Fibroblast of the conjunctiva (primary cell): ENCODE results near the gene F13A1.
"Not testable (repeated sequence)": the region's sequence is repeated elsewhere in the genome, so short reads cannot be mapped to it uniquely, and the experiment has no call there.

Source experiments
- DNase-seq: peaks from one replicate; pipeline ENCODE4 v3.0.0-alpha.2; 2010; ENCODE audit warnings: low read depth

F13A1 gene

DNA sequence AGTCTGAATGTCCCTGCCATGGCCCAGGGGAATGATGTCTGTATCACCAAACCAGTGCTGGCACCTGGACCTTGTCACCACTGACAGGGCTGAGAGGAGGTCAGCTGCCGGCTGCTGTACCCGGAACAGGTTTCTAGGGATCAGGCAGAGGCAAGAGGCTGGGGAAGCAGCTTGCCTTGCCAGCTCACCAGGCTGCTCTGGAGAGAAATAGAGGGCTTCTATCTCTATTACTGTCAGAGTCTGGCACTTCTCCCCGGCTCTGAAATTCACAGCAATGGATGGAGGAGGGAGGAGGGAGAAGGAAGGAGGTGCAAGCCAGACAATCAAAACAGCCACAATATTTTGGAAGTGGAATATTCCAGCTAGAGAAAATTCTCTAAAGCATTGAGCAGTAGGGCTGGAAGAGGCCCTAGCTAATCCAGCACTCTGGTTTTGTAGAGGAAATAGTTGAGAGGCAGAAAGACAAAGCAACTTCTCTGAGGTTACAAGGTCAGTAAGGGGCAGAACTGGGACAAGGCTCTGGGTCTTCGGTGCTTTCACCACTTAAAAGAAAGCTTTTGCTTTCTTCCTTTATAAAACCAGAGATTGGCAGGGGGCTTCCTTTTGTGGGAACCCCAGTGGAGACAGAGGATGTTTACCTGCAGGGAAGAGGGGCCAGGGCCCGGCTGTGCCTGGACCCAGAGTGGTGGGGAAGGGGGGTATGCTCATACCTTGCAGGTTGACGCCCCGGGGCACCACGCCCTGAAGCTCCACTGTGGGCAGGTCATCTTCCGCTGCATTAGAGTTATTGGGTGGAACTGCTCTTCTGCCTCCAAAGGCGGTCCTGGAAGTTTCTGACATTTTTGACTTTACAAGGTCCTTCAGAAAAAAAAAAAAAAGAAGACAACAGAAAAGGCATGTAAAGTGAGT is 2.4 kb downstream of the F13A1 start:
- DNase-seq: no peak

DNA sequence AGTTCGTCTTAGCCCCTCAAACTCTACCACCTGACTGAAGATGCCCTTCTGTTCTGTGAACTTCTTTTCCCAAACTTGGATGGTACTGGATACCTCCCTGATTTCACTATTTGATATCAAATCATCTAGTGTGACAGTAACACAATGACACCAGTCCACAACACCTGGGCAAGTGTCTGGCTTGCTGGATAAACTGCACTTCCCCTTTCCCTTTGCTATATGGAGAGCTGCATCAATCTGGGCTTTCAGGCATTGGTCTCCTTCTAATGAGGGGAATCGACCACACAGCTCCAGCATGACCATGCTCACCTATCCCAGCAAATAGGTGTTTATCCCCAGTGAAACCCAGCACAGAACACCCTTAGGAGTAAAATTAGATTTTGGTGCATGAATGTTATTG is 3.1 kb downstream of the F13A1 start:
- DNase-seq: no peak

DNA sequence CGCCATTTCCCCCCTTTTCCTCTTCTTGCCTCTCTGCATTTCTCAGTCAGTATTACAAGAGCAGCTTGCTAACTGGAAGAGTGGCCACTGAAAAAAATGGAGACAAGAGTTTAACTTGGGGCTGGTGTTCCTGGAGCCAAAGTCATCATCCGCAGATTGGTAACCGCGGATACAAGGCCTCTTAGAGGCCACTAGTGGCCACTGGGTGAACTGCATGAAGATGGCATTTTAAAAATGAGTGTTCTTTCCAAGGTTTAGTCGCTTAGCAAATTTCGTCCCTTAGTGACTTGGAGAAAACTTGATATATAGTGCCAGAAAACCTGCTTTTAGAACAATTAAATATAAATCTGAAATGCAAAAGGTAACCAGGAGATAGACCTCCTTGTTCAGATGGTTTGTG is 4.8 kb downstream of the F13A1 start:
- peak; percentile 3 for DNase-seq

DNA sequence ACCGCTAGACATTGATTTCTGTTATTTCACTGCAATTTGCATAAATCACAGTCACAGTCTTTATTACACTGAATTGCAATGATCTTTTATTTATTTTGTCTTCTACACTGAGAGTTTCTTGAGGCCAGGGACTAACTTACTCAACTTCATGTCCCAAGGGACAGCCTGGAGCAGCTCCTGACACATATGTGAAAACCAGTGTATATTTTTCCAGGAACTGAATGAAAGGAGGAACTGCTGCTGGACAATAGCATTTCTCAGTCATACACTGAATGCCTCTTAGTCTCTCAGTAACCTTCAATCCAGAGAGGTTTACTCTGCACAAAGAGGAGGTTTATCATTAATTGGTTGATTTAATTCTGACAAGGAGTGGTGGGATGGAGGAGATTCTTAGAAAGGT is 5.9 kb downstream of the F13A1 start:
- DNase-seq: no peak

DNA sequence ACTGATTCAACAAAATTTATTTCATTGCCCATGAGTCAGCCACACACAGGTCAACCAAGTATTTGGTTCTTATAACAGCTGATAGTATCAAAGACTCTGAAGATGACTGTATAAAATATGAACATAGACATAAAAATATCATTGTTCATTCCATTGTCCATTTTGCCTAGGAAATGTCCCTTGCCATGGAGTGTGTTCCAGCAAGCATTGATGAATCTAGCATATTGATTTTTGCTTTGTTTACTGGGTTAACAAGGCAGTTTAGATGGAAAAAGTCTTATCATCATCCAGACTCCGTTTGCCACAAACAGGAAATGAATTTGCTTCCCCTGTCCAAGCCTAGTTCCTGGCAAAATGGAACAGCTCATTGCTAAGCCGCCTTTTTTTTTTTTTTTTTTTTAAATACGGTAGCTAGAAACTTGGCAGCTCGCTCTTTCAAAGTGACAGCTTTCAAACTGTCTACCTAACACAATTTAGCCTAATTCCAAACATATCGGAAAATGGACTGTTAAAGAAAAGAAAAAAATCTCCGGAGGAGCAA is 7.5 kb downstream of the F13A1 start:
- no peak for DNase-seq

DNA sequence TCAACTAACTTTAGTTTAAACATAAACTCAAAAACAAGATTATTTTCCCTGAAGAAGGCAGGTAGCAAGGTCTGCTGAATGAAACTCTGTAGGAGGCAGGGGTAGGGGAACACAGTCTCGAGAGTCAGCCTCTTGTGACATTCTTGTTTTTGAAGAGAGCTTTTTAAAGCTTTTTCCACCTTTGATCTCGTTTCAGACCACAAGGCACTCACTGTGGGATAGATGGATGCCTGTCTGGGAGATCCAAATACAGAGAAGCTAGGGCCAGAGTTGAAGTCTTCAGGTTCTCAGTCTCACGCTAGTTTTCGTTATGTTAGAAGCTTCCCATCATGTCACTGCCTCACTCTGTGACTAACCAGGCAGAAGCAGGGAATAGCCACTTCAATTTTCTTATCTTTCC is 14.9 kb downstream of the F13A1 start:
- no peak for DNase-seq

DNA sequence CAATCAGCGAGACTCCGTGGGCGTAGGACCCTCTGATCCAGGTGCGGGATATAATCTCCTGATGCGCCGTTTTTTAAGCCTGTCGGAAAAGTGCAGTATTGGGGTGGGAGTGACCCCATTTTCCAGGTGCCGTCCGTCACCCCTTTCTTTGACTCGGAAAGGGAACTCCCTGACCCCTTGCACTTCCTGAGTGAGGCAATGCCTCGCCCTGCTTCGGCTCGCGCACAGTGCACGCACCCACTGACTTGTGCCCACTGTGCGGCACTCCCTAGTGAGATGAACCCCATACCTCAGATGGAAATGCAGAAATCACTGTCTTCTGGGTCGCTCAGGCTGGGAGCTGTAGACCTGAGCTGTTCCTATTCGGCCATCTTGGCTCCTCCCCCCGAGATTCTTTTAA is 20.1 kb downstream of the F13A1 start:
- DNase-seq: not testable (repeated sequence)

DNA sequence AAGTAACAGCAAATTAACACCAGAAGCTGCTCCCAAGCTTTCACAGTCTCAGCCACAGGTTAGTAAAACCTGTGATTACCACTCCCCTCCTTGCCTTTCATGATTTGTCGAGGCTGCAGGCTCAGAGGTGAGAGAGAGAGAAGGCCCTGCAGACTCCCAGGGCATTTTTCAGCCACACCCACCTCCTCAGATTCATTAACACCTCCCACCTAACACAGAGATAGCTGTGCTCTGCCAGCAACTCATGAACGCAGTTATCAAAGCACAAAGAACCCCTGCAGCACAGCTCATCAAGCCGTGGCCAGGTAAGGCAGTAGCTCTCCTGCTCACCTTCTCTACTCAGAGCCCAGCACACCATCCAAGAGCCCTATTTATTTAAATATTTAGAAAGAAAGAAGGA is 27.1 kb downstream of the F13A1 start:
- DNase-seq: no peak

DNA sequence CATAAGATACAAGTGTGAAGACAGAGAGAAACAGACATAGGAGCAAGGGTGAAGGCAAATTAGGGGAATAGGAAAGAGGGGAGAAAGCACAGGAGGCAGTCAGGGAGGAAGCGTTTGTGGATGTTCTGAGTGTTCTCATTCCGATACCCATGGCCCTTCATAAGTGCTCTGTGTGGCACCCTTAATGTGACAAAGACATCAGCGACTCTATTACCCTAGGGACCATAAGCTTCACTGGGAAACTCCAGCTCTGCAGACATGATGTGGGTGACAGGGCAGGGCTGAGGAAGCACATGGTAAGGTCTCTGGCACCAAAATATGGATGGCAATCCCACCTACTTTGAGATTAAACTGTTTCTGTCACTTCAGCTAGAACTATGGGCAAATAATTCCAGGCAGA is 33.0 kb downstream of the F13A1 start:
- no peak for DNase-seq

DNA sequence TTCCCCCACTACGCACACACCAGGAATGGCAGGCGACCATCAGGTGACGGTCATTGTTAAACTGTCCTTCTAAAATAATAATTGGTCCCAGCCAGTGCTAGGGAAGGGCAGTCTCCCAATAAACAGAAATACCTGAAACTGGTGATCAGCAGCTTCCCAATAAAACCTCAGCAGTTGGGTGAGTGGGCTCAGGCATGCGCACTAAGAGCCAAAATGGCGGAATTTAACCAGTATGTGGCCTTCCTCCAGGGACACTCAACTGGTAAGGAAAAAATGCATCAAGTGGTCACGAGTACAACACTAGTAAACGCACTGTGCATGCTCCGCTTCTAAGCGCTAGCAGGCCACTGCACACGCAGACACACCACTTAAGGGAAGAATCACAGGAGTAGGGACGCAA is 34.8 kb downstream of the F13A1 start:
- no peak for DNase-seq

DNA sequence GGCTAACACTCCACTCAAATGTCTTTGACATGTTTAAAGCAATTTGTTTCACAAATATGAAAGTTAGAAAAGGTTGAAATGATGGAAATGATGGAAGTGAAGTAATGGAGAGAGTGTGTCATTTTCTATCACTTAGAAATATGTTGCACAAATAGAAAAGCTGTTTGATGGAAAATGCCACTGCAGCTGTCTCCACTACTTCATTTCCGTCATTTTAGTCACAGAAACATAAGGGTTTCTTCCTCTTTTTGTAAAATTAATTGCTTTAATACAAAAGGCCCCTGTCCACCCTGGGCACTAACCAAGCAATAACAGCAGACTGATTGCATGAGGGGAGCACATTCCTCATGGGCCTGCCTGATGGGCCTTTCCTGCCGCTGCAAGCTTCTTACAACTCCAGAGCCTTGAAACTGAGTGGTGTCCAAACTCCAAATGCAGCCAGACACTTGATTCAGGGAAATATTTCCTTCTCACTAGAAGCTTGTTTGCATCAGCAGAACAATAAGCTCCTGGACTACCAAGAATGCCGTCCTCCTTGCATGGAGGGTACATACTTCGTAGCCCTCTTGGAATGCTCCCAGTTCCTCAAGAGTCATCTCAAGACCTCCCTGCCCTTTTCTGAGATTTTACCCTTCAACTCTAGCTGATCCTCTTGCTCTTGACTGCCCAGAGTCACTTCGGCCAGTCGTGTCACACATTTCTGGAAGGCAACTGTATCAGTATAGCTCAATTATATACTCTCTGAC is 36.1 kb downstream of the F13A1 start:
- DNase-seq: no peak

DNA sequence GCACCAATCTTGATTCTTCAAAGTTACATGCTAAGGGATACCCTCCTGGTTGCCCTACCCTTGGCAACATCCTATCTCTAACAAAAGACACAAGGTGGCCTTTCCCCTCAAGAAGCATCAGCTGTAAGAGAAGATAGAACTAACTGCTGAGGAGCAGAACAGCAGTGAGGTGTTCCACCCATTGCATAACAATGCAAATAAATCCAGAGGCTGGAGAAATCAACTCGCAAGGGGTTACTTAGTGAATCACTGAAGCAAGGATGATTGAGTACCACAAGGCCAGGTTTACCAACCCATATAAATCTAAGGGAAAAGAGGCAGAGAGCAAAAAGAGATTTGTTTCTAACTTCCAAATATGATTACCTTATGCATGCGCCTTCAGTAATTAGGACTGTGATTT is 36.7 kb downstream of the F13A1 start:
- DNase-seq: no peak

DNA sequence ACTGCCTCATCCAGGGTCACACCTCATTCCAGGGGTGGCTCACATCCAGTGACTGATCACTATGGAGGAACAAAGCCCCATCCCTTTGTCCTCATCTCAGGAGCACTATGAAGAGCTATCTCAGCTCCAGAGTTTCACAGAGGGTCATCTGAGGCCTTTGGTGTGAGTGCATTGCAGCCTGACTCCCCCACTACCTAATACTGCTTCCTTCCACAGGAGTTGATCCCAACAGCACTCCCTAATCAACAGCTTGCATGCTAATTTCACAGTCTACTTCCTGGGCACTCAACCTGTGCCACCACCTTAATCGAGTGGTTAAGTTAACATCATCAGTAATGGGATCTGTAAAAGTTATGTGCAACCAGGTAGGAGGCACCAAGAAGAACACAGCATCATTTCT is 37.7 kb downstream of the F13A1 start:
- DNase-seq: no peak

DNA sequence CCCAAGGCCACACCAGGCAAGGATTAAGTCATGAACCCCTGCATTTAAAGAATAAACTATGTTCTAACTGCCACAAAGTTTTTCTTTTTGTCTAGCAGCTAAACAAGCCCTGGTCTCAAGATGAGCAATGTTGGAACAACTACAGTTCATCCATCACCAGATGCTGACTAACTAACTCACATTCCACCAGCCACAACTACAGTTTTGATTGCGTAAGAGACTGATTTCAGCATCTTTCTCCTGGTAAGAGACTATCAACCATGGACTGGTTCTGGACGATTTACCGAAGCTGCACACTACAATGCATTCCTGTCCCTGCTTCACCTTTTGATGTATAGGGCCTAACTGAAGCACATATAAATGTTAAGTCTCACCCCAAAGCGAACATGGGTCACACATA is 43.0 kb downstream of the F13A1 start:
- DNase-seq: no peak

DNA sequence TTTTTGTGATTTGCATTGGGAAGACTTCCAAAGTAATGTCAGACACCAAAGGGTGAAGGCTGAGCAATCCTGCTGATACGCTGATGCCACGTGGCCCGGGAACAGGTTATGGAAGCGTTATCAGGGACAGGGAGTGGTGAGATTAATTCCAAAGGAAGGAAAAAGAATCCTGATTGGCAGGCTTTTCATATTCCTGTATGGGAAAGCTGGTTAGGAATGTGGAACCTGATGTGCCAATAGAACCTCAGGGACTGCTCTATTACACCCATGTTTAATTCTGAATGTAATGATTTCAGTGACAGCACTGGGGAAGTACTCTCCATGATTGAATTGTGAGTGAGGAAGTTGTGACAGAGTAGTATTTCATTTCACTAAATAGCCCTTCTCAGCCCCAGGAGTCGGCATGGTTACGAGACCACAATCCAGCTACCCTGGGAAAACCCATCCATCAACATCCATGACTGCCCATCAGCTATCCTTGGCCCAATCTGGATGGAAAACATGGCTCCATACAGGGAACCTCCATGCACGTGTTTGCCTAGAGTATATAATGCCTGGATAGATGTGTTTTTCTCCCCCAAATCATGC is 49.4 kb downstream of the F13A1 start:
- DNase-seq: no peak

DNA sequence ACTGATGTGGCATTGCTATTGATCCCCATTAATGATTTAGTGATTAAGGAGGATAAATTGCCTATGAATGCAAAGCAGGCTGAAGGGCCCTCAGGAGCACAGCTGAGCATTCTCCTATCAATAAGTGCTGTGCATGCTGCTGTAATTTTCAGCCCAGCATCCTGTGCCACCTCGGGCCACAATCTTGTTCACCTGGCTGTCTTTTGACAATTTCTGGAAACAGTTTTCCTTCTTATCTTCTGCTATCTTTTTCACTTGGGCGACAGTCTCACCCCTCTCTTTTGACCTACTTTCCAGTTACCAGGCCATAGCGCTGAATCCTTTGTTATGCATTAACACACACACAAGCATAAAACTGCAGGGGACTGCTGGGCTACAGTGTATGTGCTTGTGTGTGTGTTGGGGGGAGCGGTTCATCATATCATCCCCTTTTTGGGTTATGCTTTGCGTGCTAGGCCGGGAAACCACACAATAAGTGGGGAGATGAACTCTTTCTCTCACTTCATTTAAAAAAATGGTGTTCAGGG is 60.2 kb downstream of the F13A1 start:
- DNase-seq: no peak

DNA sequence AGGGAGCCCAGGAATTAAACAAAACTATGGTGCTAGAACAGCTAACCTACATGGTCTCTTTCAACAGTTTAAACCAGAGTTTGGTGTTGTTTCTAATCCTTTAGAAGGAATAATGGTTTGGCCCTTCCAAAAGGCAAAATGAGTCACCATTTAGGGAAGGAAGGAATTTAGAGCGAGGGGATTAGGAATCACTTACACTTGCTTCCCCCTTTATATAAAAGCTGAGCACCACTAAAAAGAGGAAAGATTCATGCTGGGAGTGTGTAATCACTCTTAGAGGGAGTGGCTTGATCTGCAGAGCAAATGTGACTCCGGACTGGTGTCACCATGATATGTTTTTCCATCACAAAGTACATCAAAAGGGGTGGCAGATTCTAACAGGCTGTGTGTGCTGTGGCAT is 63.6 kb downstream of the F13A1 start:
- DNase-seq: no peak

DNA sequence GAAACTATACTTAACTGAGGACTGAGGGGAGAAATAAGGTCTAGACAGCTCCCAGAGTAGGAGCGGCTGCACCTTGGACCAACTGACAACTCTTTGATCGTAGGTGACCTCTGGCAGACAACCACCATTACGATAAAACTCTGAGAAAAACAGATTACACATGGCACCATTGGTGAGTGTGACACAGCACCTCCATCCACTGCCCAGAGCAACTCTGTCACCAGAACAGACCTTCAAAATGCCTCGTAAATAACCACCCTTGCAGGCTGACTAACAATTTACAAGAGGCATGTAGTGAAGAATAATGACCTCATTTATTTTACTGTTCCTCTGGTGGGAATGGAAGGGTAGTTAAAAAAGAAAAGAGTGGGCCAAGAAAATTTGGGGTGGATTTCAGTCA is 64.2 kb downstream of the F13A1 start:
- DNase-seq: no peak

DNA sequence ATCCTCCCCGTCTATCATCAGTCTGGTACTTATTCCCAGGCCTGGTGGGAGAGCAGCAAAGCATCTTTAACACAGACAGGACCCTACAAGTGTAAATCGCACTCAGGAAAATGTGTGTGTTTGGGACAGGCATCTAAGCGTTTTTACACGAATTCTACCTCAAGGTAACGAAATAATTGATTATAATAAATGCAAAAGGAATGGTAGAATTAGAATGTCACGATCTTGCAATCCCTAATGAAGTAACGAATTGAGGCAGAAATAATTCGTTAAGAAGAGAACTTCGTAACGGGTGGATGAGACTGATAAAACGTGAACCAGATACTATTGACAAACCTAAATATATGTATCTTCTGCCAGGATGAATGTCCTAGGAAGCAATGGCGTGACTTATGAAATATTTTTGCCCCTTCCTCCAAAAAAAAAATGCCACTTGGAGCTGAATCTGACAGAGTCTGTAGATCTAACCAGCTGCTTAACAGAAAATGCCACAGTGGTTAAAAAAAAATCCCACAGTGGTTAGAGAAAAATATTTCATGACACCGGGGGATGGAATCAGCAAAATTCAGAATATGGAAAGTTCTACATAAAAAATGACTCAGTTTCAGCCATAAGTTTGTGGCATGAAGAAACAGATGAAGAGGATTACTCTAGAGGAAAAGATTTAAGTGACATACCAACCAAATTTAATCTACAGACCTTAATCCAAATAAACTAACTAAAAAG is 68.7 kb downstream of the F13A1 start:
- DNase-seq: no peak

DNA sequence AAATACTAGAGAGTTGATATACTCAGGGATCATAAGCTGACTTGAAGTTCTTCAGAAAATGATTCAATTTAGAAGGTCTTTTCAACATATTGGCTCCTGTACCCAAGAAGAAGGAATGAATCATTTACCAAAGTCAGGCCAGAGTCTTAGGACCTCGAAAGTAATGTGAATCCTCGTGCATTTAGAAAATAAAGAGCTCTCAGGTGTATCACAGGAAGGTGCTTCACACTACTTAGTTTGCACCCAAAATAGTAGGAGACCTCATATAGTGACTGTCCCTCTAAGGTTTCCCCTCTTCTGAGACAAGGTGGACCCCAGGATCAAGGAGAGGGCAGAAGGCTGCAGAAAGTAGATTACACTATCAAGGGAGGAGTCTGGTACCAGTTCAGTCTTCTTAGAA is 71.8 kb downstream of the F13A1 start:
- no peak for DNase-seq

DNA sequence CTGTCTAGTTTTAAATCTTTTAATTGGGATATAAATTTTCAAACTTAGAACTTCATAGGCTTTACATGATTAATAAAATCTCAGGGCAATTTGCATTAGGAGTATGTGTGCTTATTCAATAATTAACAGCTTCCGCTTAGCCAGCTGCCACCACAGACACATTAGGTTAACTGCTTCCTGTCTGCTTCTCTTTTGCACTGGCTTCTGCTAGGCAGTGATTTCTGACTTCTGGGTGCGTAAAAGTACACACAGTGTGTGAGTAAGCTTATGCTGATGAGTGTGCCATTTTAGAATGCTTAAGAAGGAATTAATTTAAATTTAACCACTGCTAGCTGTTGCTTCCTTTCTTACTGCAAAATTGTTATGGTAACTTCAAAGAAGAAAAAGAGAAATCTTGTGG is 73.9 kb downstream of the F13A1 start:
- no peak for DNase-seq

DNA sequence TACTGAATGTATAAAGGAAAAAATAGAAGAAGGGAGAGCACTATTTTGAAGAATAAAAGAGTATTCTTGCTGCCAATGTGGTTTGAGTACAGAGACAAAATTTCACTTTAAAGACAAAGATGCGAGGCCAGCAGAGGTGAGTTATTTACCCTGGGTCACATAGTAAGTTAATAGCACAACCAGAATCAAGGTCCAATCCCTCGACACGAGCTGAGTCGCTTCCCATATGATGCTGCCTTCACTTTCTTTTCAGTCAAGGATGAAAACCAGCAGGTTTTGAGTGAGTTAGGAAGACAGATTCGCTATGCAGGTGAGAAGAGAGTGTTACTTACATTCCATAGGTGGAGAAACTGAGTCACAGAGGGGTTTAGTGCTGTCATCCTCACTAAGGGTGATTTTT is 75.8 kb downstream of the F13A1 start:
- DNase-seq: no peak
